GM12865 (cell line): Measurements from ENCODE around the gene ACP6.

ENCODE experiments used
- DNase-seq: peaks from one replicate; pipeline ENCODE4 v3.0.0; 2010; ENCODE audit warnings: low read depth
- H3K4me3 ChIP-seq: 2 replicates; pipeline ENCODE4 v1.5.1; 2011; ENCODE audit warnings: mild to moderate bottlenecking, low read depth, low read length, control low read depth
- CTCF ChIP-seq: IDR thresholded peaks from 2 replicates; pipeline ENCODE4 v1.5.1; 2011; ENCODE audit warnings: low read length, control low read depth, low read depth, inconsistent platforms; ENCODE audit not compliant: insufficient read depth; ENCODE audit errors: missing control alignments

The ACP6 gene

GRCh38 chr1:147670319-147671001 is at the start of gene ACP6:
Gene ACP6, minus strand, starts transcription at chr1:147670524. Its CDS starts 476 bp downstream, at chr1:147670048.
- peak; percentile 93 for DNase-seq
- no peak for TF ChIP-seq CTCF
- peak within 1 kb of the TSS; percentile 83 for H3K4me3 ChIP-seq

DNA sequence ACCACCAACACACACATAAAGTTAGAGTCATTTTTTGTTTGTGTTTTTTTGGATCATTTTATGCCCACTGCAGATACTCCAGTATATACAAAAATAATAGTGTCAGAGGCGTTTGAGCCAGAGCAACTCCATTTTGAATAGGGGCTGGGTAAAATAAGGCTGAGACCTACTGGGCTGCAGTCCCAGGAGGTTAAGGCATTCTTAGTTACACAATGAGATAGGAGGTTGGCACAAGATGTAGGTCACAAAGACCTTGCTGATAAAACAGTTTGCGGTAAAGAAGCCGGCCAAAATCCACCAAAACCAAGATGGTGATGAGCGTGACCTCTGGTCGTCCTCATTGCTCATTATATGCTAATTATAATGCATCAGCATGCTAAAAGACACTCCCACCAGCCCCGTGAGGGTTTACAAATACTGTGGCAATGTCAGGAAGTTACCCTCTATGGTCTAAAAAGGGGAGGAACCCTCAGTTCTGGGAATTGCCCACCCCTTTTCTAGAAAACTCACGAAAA is 49.4 kb upstream of the ACP6 start:
- H3K4me3 ChIP-seq, result no peak overlapping the region
- no peak for TF ChIP-seq CTCF
- DNase-seq, result no peak

GRCh38 chr1:147719029-147719698 is 48.8 kb upstream of the ACP6 start:
- no peak for TF ChIP-seq CTCF
- DNase-seq, result no peak
- H3K4me3 ChIP-seq, result no peak overlapping the region

- no peak overlapping the region for H3K4me3 ChIP-seq
- DNase-seq, result no peak
- TF ChIP-seq CTCF, result no peak
Measured at GRCh38 chr1:147717706-147718097, 47.4 kb upstream of the ACP6 start.

DNA sequence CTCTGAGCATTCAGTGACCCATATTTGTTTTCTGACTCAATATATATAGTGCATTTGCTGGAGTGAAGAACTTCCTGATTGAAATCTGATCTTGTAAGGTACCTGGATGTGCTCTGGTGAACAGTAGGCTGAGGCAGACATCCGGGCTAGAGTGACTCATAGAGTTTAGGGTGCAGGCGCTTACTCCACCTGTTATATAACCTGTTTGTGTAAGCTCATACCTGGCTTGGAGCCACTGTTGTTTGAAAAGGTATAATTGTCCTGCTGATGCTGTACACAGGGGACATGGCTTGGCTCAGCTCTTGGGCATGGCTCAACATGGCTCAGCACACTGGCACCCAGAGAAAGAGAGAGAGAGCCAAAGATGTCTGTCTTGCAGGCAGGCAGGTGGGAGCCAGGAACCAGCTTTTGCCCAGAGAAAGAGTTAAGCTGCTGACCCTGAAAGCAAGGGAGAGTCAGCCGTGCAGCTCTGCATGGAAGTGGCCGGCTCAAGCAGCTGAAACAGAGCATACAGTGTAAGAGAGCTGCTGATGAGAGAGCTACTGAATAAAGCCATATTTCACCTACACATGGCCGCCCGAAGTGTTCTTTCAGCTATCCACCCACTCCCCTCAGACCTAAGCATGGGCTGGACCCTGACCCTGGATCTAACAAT is 46.9 kb upstream of the ACP6 start:
- no peak for TF ChIP-seq CTCF
- peak; percentile 28 for DNase-seq
- H3K4me3 ChIP-seq, result no peak overlapping the region

GRCh38 chr1:147712605-147713004 is 42.3 kb upstream of the ACP6 start:
- no peak for TF ChIP-seq CTCF
- no peak overlapping the region for H3K4me3 ChIP-seq
- no peak for DNase-seq
